ENCODE measurements around the gene MBOAT2.

MBOAT2 gene

DNA sequence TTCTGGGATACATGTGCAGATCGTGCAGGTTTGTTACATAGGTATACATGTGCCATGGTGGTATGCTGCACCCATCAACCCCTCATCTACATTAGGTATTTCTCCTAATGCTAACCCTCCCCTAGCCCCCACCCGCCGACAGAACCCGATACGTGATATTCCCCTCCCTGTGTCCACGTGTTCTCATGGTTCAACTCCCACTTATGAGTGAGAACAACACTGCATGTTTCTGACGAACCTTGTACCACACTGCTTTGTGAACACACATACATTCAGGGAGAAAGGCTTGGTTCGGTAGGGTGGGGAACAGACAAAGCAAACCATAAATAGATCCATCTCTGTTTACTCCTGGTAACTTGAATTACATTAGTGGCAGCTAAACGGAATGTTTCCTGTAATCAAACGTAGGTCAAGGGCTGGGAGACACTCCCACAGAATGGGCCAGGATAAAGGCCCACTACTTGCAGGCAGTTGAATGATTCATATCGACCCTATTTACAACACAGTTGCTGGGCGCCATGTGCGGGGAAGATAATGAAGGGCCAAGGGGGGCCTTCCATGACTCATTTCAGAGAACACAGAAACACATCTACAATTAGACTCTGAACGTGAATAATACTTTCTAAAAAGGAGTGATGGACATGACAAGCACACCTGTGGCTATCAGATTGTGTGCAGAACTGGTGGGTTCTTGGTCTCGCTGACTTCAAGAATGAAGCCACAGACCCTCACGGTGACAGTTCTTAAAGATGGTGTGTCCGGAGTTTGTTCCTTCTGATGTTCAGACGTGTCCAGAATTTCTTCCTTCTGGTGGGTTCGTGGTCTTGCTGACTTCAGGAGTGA is 109.3 kb downstream of the MBOAT2 start:
- TF ChIP-seq CTCF (IDR thresholded peaks at IDR 0.05; ENCODE audit: control insufficient read depth, insufficient read depth, low read depth, low read length, missing control alignments): no peak
- no peak for DNase-seq (ENCODE audit: low read depth)
- H3K4me3 ChIP-seq (ENCODE audit: control insufficient read depth, low read depth, low read length): no peak overlapping the region

- TF ChIP-seq CTCF (IDR thresholded peaks at IDR 0.05; ENCODE audit: control insufficient read depth, insufficient read depth, low read depth, low read length, missing control alignments): no peak
- no peak for DNase-seq (ENCODE audit: low read depth)
- H3K4me3 ChIP-seq (ENCODE audit: control insufficient read depth, low read depth, low read length): no peak overlapping the region
These were observed 110.0 kb downstream of the MBOAT2 start for GRCh38 chr2:8893474-8893873.

DNA sequence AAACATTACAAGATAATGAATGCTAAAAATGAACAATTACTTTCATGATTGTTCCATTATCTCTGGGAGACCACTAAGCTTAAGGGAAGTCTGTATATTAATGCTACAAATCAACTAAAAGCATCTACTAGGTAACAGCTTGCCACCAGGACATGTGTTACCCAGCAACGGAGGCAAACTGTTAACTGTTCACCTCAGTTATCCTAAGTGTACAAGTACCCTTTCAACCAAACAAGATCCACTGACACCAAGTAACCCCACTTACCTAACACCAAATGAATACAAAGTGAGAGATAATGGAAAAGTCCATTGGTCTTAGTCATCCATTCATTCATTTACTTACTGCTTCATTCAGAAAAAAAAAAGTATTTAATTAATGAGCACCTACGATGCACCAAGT is 111.4 kb downstream of the MBOAT2 start:
- no peak for TF ChIP-seq CTCF (IDR thresholded peaks at IDR 0.05; ENCODE audit: control insufficient read depth, insufficient read depth, low read depth, low read length, missing control alignments)
- no peak overlapping the region for H3K4me3 ChIP-seq (ENCODE audit: control insufficient read depth, low read depth, low read length)
- no peak for DNase-seq (ENCODE audit: low read depth)

- no peak for DNase-seq (ENCODE audit: low read depth)
- no peak overlapping the region for H3K4me3 ChIP-seq (ENCODE audit: control insufficient read depth, low read depth, low read length)
- no peak for TF ChIP-seq CTCF (IDR thresholded peaks at IDR 0.05; ENCODE audit: control insufficient read depth, insufficient read depth, low read depth, low read length, missing control alignments)
These were observed 113.5 kb downstream of the MBOAT2 start for GRCh38 chr2:8889978-8890377.

DNA sequence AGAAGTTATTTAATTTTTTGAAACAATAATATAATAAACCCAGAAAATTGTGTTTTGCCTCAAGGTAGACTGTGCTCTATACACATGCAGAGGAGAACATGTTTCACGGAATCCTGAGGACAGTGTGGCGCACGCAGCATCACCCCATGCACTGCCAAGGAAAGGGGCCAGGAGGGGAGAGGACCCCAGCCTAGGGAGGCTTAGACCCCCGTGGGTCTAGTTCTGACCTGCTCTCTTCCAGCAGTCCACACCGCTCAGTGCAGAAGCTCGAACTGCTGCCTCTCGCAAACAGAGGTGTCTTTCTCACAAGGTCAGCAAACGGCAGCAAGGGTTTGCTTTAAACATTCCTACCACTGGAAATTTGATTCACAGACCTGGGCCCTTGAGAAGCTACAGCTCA is 114.5 kb downstream of the MBOAT2 start:
- DNase-seq (ENCODE audit: low read depth): no peak
- no peak for TF ChIP-seq CTCF (IDR thresholded peaks at IDR 0.05; ENCODE audit: control insufficient read depth, insufficient read depth, low read depth, low read length, missing control alignments)
- no peak overlapping the region for H3K4me3 ChIP-seq (ENCODE audit: control insufficient read depth, low read depth, low read length)

DNA sequence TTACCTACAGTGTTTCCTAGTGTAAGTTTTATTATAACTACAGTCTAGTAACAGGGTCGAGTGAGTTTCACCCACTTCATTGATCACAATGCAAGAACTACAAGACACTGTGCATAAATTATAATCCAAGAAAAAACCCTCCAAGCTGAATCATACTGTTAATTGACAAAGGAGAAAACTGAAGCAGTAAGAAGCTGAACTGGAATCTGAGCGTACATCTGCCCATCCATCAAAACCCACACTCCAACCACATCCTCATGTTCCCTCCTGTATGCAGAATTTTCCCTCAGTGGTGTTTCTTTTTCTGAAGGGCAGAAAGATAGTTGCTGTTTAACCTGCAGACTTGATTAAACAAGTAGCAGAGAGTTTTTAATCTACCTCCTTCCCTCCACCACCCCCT is 116.6 kb downstream of the MBOAT2 start:
- TF ChIP-seq CTCF (IDR thresholded peaks at IDR 0.05; ENCODE audit: control insufficient read depth, insufficient read depth, low read depth, low read length, missing control alignments): no peak
- DNase-seq (ENCODE audit: low read depth): no peak
- no peak overlapping the region for H3K4me3 ChIP-seq (ENCODE audit: control insufficient read depth, low read depth, low read length)

Data from AG09309 (cell line).